Activated CD4-positive, alpha-beta T cell treated with anti-CD3 and anti-CD28 coated beads for 36 hours (primary cell): ENCODE results near the gene MAP3K20. TPM values are rescaled to one million over a fixed set of nuclear protein-coding genes. Genes with fewer than 3 reads are reported as not detected.
A peak's percentile ranks its signal among the peaks of the same experiment; 100 is the strongest.

Experiments
- ATAC-seq: fragments of 200-7000 bp; cut with Tn5 transposase; one replicate; pipeline ENCODE4 v1.10.0; 2021; ENCODE audit warnings: mild to moderate bottlenecking, moderate library complexity
- CTCF ChIA-PET: fragments of 350-600 bp; sonication (Branson Sonifier 250); formaldehyde crosslinking; loops from one replicate; lab custom pipeline; 2021; ENCODE audit warnings: antibody characterized with exemption; lab: Charles Lee
- POLR2A ChIA-PET: fragments of 350-600 bp; sonication (Branson Sonifier 250); formaldehyde crosslinking; loops from one replicate; lab custom pipeline; 2021; ENCODE audit warnings: antibody characterized with exemption, inconsistent platforms; lab: Charles Lee
- DNase-seq: peaks from one replicate; pipeline ENCODE4 v3.0.0-alpha.2; 2020
- H3K27ac Mint-ChIP-seq: one replicate; pipeline ENCODE4 v1.8.0; 2021; ENCODE audit warnings: mixed read lengths
- H3K27me3 Mint-ChIP-seq: one replicate; pipeline ENCODE4 v1.8.0; 2021; ENCODE audit warnings: mixed read lengths
- H3K36me3 Mint-ChIP-seq: one replicate; pipeline ENCODE4 v1.8.0; 2021; ENCODE audit warnings: low read depth, mixed read lengths
- H3K4me1 Mint-ChIP-seq: one replicate; pipeline ENCODE4 v1.8.0; 2021; ENCODE audit warnings: mixed read lengths
- H3K4me3 Mint-ChIP-seq: one replicate; pipeline ENCODE4 v1.8.0; 2021; ENCODE audit warnings: mild to moderate bottlenecking, moderate library complexity, mixed read lengths
- H3K9me3 Mint-ChIP-seq: one replicate; pipeline ENCODE4 v1.8.0; 2021; ENCODE audit warnings: low read depth, mixed read lengths
- intact Hi-C, 2 experiments: fragments of 100-400 bp; cut with DNase I in 1 of 2; cut with micrococcal nuclease in 1 of 2; formaldehyde crosslinking; loops; one replicate each; pipeline versions ENCODE4 v1.14.2 to v1.15.1; 2022 to 2024; cut with DNase I, micrococcal nuclease
- total RNA-seq, 2 experiments: library from RNA; stranded (reverse); gene quantifications; one replicate each; pipeline ENCODE4 v1.2.3, GENCODE V29; 2021

Gene MAP3K20
- total RNA-seq, 2 experiments from 2014 or later, result 8.1 to 8.4 TPM

GRCh38 chr2:173130496-173131465, 55.1 kb downstream of the MAP3K20 start:
- POLR2A ChIA-PET, result no interaction called here
- intact Hi-C loops, result loop anchor here in 1 of 2 experiments (10.0 kb wide), 1 partner anchor 1364 kb away; no protein-coding TSS in a partner anchor
- no peak overlapping the region for H3K4me3 Mint-ChIP-seq
- H3K9me3 Mint-ChIP-seq, result no peaks in the 10 kb centered on the region
- CTCF ChIA-PET, result interaction anchor here (1.0 kb wide), 1 partner anchor 9 kb away, joined by 3 read pairs; no protein-coding TSS in a partner anchor
- H3K27ac Mint-ChIP-seq, result no peak overlapping the region
- peaks cover 34% of the 10 kb centered on the region for H3K4me1 Mint-ChIP-seq
- ATAC-seq (no peak), DNase-seq (no peak)
- H3K27me3 Mint-ChIP-seq, result peaks cover 32% of the 10 kb centered on the region
- H3K36me3 Mint-ChIP-seq, result no peaks in the 10 kb centered on the region

GRCh38 chr2:173132531-173132930, 56.9 kb downstream of the MAP3K20 start:
- H3K36me3 Mint-ChIP-seq, result no peaks in the 10 kb centered on the region
- H3K4me1 Mint-ChIP-seq, result peaks cover 50% of the 10 kb centered on the region
- peaks cover 40% of the 10 kb centered on the region for H3K27me3 Mint-ChIP-seq
- no peak overlapping the region for H3K4me3 Mint-ChIP-seq
- intact Hi-C loops, result loop anchor here (2.0 to 10.0 kb wide), 4 partner anchors 56 to 1362 kb away; no protein-coding TSS in a partner anchor
- no peak for ATAC-seq
- ChIA-PET CTCF (interaction anchor here (0.6 to 3.6 kb wide), 4 partner anchors 13 to 270 kb away, joined by 3 to 15 read pairs (median 4); no protein-coding TSS in a partner anchor), POLR2A (interaction anchor here (1.0 kb wide), 1 partner anchor 19 kb away, joined by 3 read pairs; no protein-coding TSS in a partner anchor)
- no peak overlapping the region for H3K27ac Mint-ChIP-seq
- DNase-seq, result no peak
- no peaks in the 10 kb centered on the region for H3K9me3 Mint-ChIP-seq

- ChIA-PET POLR2A (no interaction called here), CTCF (interaction anchor here (3.6 kb wide), 1 partner anchor 107 kb away, joined by 15 read pairs; no protein-coding TSS in a partner anchor)
- intact Hi-C loops, result loop anchor here in 1 of 2 experiments (10.0 kb wide), 1 partner anchor 1360 kb away; no protein-coding TSS in a partner anchor
- DNase-seq (peak; percentile 16), ATAC-seq (no peak)
- Mint-ChIP-seq H3K4me3 (no peak overlapping the region), H3K4me1 (peaks cover 51% of the 10 kb centered on the region), H3K27ac (no peak overlapping the region), H3K27me3 (peaks cover 38% of the 10 kb centered on the region), H3K9me3 (no peaks in the 10 kb centered on the region), H3K36me3 (no peaks in the 10 kb centered on the region)
Measured at GRCh38 chr2:173134703-173135102, 59.1 kb downstream of the MAP3K20 start.

GRCh38 chr2:173136067-173136466, 60.4 kb downstream of the MAP3K20 start:
- Mint-ChIP-seq H3K36me3 (no peaks in the 10 kb centered on the region), H3K27me3 (peaks cover 37% of the 10 kb centered on the region), H3K27ac (no peak overlapping the region), H3K9me3 (no peaks in the 10 kb centered on the region), H3K4me3 (no peak overlapping the region), H3K4me1 (peaks cover 51% of the 10 kb centered on the region)
- intact Hi-C loops, result loop anchor here in 1 of 2 experiments (10.0 kb wide), 1 partner anchor 1359 kb away; no protein-coding TSS in a partner anchor
- POLR2A ChIA-PET, result no interaction called here
- DNase-seq, result no peak
- CTCF ChIA-PET, result interaction anchor here (0.6 to 1.2 kb wide), 2 partner anchors 81 to 276 kb away, joined by 3 read pairs; no protein-coding TSS in a partner anchor
- ATAC-seq, result no peak

- Mint-ChIP-seq H3K4me3 (no peak overlapping the region), H3K36me3 (no peaks in the 10 kb centered on the region), H3K27me3 (peaks cover 33% of the 10 kb centered on the region), H3K9me3 (no peaks in the 10 kb centered on the region), H3K4me1 (peaks cover 49% of the 10 kb centered on the region), H3K27ac (no peak overlapping the region)
- no peak for DNase-seq
- CTCF ChIA-PET, result interaction anchor here (0.6 to 1.2 kb wide), 2 partner anchors 82 to 276 kb away, joined by 3 read pairs; no protein-coding TSS in a partner anchor
- no peak for ATAC-seq
- POLR2A ChIA-PET, result no interaction called here
- intact Hi-C loops, result loop anchor here in 1 of 2 experiments (10.0 kb wide), 1 partner anchor 1358 kb away; no protein-coding TSS in a partner anchor
Measured at GRCh38 chr2:173136599-173136998, 61.0 kb downstream of the MAP3K20 start.

GRCh38 chr2:173137610-173138009, 62.0 kb downstream of the MAP3K20 start:
- Mint-ChIP-seq H3K27me3 (peaks cover 24% of the 10 kb centered on the region), H3K36me3 (peaks cover 1% of the 10 kb centered on the region), H3K4me1 (peaks cover 39% of the 10 kb centered on the region), H3K27ac (no peak overlapping the region), H3K4me3 (no peak overlapping the region), H3K9me3 (peaks cover 2% of the 10 kb centered on the region)
- ATAC-seq (no peak), DNase-seq (no peak)
- ChIA-PET CTCF (interaction anchor here (1.1 kb wide), 1 partner anchor 116 kb away, joined by 4 read pairs; no protein-coding TSS in a partner anchor), POLR2A (no interaction called here)
- intact Hi-C loops, result loop anchor here in 1 of 2 experiments (1.0 to 10.0 kb wide), 2 partner anchors 8 to 1357 kb away; no protein-coding TSS in a partner anchor

GRCh38 chr2:173138962-173139361, 63.3 kb downstream of the MAP3K20 start:
- no peak for DNase-seq
- Mint-ChIP-seq H3K4me1 (peaks cover 30% of the 10 kb centered on the region), H3K36me3 (peaks cover 1% of the 10 kb centered on the region), H3K27ac (no peak overlapping the region), H3K9me3 (peaks cover 2% of the 10 kb centered on the region), H3K27me3 (peaks cover 24% of the 10 kb centered on the region), H3K4me3 (no peak overlapping the region)
- intact Hi-C loops, result loop anchor here in 1 of 2 experiments (10.0 kb wide), 1 partner anchor 1356 kb away; no protein-coding TSS in a partner anchor
- ChIA-PET CTCF (interaction anchor here (0.5 to 1.1 kb wide), 3 partner anchors 12 to 1896 kb away, joined by 3 to 4 read pairs (median 4); no protein-coding TSS in a partner anchor), POLR2A (no interaction called here)
- ATAC-seq, result no peak

- intact Hi-C loops, result no loop called here
- H3K27me3 Mint-ChIP-seq, result peaks cover 9% of the 10 kb centered on the region
- no peak overlapping the region for H3K27ac Mint-ChIP-seq
Measured at GRCh38 chr2:173141666-173142065, 66.0 kb downstream of the MAP3K20 start.

GRCh38 chr2:173145454-173145853, 69.8 kb downstream of the MAP3K20 start:
- no peak overlapping the region for H3K27ac Mint-ChIP-seq

More at GRCh38 chr2:173141666-173142065, 66.0 kb downstream of the MAP3K20 start:
- ATAC-seq (no peak), DNase-seq (no peak)
- POLR2A ChIA-PET, result no interaction called here
- peaks cover 1% of the 10 kb centered on the region for H3K36me3 Mint-ChIP-seq
- H3K4me1 Mint-ChIP-seq, result peaks cover 18% of the 10 kb centered on the region
- peaks cover 2% of the 10 kb centered on the region for H3K9me3 Mint-ChIP-seq
- H3K4me3 Mint-ChIP-seq, result no peak overlapping the region
- CTCF ChIA-PET, result no interaction called here

GRCh38 chr2:173146590-173146989, 70.9 kb downstream of the MAP3K20 start:
- Mint-ChIP-seq H3K27ac (no peak overlapping the region), H3K4me3 (no peak overlapping the region), H3K9me3 (peaks cover 2% of the 10 kb centered on the region), H3K27me3 (peaks cover 12% of the 10 kb centered on the region), H3K4me1 (peaks cover 32% of the 10 kb centered on the region), H3K36me3 (peaks cover 1% of the 10 kb centered on the region)
- DNase-seq, result no peak
- POLR2A ChIA-PET, result no interaction called here
- intact Hi-C loops, result no loop called here
- no peak for ATAC-seq
- CTCF ChIA-PET, result no interaction called here

More at GRCh38 chr2:173145454-173145853, 69.8 kb downstream of the MAP3K20 start:
- POLR2A ChIA-PET, result no interaction called here
- ATAC-seq (peak; percentile 42), DNase-seq (no peak)
- CTCF ChIA-PET, result interaction anchor here (1.0 kb wide), 1 partner anchor 13 kb away, joined by 4 read pairs; no protein-coding TSS in a partner anchor
- Mint-ChIP-seq H3K27me3 (peaks cover 14% of the 10 kb centered on the region), H3K9me3 (peaks cover 2% of the 10 kb centered on the region), H3K4me3 (no peak overlapping the region), H3K4me1 (peaks cover 27% of the 10 kb centered on the region), H3K36me3 (peaks cover 1% of the 10 kb centered on the region)
- intact Hi-C loops, result loop anchor here in 1 of 2 experiments (1.0 kb wide), 1 partner anchor 8 kb away; no protein-coding TSS in a partner anchor
